Prostate gland (tissue), 2 donors: ENCODE results near the gene EXOC6.

Experiments
- POLR2A ChIP-seq: fragments of 450-650 bp; IDR thresholded peaks from one replicate; pipeline ENCODE4 v1.6.1; 2016; ENCODE audit warnings: antibody characterized with exemption, mild to moderate bottlenecking
- POLR2AphosphoS5 ChIP-seq: sonication (generic); formaldehyde crosslinking; IDR thresholded peaks from one replicate; pipeline ENCODE4 v1.6.1; 2017; ENCODE audit warnings: antibody characterized with exemption
- TF ChIP-seq, protein P1 (sequence below), 4 experiments: fragments of 200-600 bp in 2 of 4; fragments of 450-650 bp in 2 of 4; sonication (generic) in 2 of 4; IDR thresholded peaks; 1 replicate in 3 of 4; 2 replicates in 1 of 4; pipeline ENCODE4 v1.5.1; 2016 to 2019; ENCODE audit warnings: antibody characterized with exemption in 4 of 4, mild to moderate bottlenecking in 2 of 4, moderate library complexity in 2 of 4

DNA sequence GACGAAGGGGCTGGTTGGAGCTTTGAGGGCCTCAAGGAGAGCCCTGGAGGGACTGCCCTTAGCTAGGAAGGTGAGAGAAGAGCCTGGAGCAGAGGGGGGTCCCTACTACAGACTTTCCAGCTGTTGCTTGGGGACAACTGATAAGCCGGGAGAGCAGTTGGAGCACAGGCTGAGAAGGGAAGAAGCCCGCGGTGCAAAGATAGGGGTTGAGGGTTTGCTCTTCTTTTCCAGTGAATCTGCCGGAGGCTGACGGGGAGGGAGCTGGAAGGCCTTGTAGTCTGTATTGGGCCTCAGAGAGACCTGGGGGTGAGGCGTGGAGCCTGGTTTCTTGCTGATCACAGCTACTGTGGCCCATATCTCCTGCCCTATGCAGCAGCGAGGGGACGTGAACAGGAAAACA lies 249.1 kb downstream of the EXOC6 start:
- TF ChIP-seq, protein P1, sequence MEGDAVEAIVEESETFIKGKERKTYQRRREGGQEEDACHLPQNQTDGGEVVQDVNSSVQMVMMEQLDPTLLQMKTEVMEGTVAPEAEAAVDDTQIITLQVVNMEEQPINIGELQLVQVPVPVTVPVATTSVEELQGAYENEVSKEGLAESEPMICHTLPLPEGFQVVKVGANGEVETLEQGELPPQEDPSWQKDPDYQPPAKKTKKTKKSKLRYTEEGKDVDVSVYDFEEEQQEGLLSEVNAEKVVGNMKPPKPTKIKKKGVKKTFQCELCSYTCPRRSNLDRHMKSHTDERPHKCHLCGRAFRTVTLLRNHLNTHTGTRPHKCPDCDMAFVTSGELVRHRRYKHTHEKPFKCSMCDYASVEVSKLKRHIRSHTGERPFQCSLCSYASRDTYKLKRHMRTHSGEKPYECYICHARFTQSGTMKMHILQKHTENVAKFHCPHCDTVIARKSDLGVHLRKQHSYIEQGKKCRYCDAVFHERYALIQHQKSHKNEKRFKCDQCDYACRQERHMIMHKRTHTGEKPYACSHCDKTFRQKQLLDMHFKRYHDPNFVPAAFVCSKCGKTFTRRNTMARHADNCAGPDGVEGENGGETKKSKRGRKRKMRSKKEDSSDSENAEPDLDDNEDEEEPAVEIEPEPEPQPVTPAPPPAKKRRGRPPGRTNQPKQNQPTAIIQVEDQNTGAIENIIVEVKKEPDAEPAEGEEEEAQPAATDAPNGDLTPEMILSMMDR (IDR thresholded peaks at IDR 0.05): no peak
- no peak for TF ChIP-seq POLR2A
- TF ChIP-seq POLR2AphosphoS5: no peak
